ENCODE data around the gene ATP10A. TPM values are rescaled to one million over a fixed set of nuclear protein-coding genes. Genes with fewer than 3 reads are reported as not detected.

ATP10A gene
- total RNA-seq, 1 experiment from 2014 or later, result 0.02 TPM

DNA sequence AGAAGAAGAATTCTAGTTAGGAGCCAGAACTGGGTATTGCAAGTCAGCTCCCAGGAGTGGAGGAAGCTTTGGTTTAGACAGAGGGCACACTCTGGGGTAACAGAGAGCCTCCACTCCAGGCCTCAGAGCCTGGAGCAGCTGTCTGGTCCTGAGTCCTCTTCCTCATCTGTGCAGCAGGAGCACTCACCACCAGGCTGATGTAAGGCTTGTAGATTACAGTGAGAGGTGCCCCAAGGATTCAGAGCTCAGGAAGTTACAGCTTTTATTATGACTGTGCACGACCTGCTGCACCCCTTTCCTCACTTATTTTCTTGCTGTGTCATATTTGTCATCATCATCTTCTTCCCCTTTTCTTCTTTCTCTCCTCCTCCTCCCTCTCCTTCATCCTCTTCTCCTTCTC lies 210.4 kb downstream of the ATP10A start:
- H3K9ac ChIP-seq (ENCODE audit: low read length), result no peak overlapping the region
- H3K4me2 ChIP-seq (ENCODE audit: low read length), result no peak overlapping the region
- H3K4me3 ChIP-seq (replicated peaks in 1 of 2; ENCODE audit: low read depth in 1 of 2, low read length in 2 of 2), result no peak overlapping the region
- RAD21 ChIA-PET (ENCODE audit: low non-redundant PET in 1 of 2, low total read pairs in 2 of 2, uncharacterized antibody in 2 of 2, unreplicated experiment in 2 of 2), result no interaction called here
- H2AFZ ChIP-seq (ENCODE audit: low read depth, low read length, poor library complexity, severe bottlenecking), result no peak overlapping the region
- H3K27ac ChIP-seq (ENCODE audit: low read depth, low read length), result no peak overlapping the region
- no TSS peak for BruUV-seq (replicated peaks)
- CTCF ChIA-PET, result no interaction called here
- no peaks in the 10 kb centered on the region for H3K27me3 ChIP-seq (ENCODE audit: insufficient read depth, low read length)
- no peaks in the 10 kb centered on the region for H3K79me2 ChIP-seq (ENCODE audit: insufficient read depth, low read length)
- no peaks in the 10 kb centered on the region for H3K36me3 ChIP-seq (ENCODE audit: control insufficient read depth in 1 of 2, insufficient read depth in 2 of 2, low read length in 2 of 2)
- H3K9me2 ChIP-seq (ENCODE audit: insufficient read depth), result no peaks in the 10 kb centered on the region
- no peaks in the 10 kb centered on the region for H3K4me1 ChIP-seq (ENCODE audit: control insufficient read depth in 1 of 2, insufficient read depth in 2 of 2, low read length in 2 of 2)
- TF ChIP-seq ZBTB33 (IDR thresholded peaks at IDR 0.05; ENCODE audit: extremely low read depth, insufficient replicate concordance, low read length) (no peak), FOSL1 (IDR thresholded peaks at IDR 0.05; ENCODE audit: low read depth) (no peak), CBX3 (IDR thresholded peaks at IDR 0.05; ENCODE audit: low read depth) (no peak), SIN3A (IDR thresholded peaks at IDR 0.05; ENCODE audit: low read depth) (no peak), REST (IDR thresholded peaks at IDR 0.05; ENCODE audit: low read depth) (no peak), ELF1 (IDR thresholded peaks at IDR 0.05; ENCODE audit: borderline replicate concordance, low read depth) (no peak), CEBPB (IDR thresholded peaks at IDR 0.05; ENCODE audit: low read depth) (no peak), MAX (IDR thresholded peaks at IDR 0.05) (no peak), EZH2phosphoT487 (IDR thresholded peaks at IDR 0.05; ENCODE audit: borderline replicate concordance) (no peak)
- DNase-seq (ENCODE audit: low read depth, low spot score), result no peak
- intact Hi-C loops (cut with micrococcal nuclease), result no loop called here
- no peak for ATAC-seq
- H4K20me1 ChIP-seq (ENCODE audit: insufficient read depth), result no peaks in the 10 kb centered on the region
- POLR2A ChIA-PET, result no interaction called here
- H3K9me3 ChIP-seq (ENCODE audit: control insufficient read depth in 1 of 2, insufficient read depth in 1 of 2, low read depth in 1 of 2, low read length in 2 of 2), result peaks cover 0 to 29% of the 10 kb centered on the region in 2 experiments; a peak in 2 of 4 replicates
